HCT116 (cell line): ENCODE data around the gene CCDC172. TPM values are rescaled to one million over a fixed set of nuclear protein-coding genes. Genes with fewer than 3 reads are reported as not detected.
A peak's percentile ranks its signal among the peaks of the same experiment; 100 is the strongest.

Source experiments
- ATAC-seq: fragments of 200-7000 bp; cut with Tn5 transposase; 2 replicates; pipeline ENCODE4 v1.9.1; 2020; ENCODE audit warnings: mild to moderate bottlenecking, moderate library complexity
- BruUV-seq: library from RNA; stranded (reverse); fragments of 400-500 nt; replicated peaks from 2 replicates; lab custom pipeline; 2021; lab: Mats Ljungman, UMichigan
- CTCF ChIA-PET: fragments of 300-600 bp; sonication (Branson Sonifier 250); formaldehyde crosslinking; loops from one replicate; lab custom pipeline; 2021; ENCODE audit warnings: antibody characterized with exemption; lab: Charles Lee
- POLR2A ChIA-PET: fragments of 300-600, 350-600 bp; sonication (Branson Sonifier 250); formaldehyde crosslinking; loops from one replicate; lab custom pipeline; 2021; ENCODE audit warnings: antibody characterized with exemption; lab: Charles Lee
- RAD21 ChIA-PET, 2 experiments: fragments of 300-600 bp; sonication (Branson Sonifier 250); formaldehyde crosslinking; loops; one replicate each; lab custom pipeline; 2023; ENCODE audit warnings: low total read pairs in 2 of 2; ENCODE audit not compliant: uncharacterized antibody in 2 of 2, unreplicated experiment in 2 of 2, low non-redundant PET in 1 of 2; lab: Charles Lee
- DNase-seq: peaks from one replicate; pipeline ENCODE4 v3.0.0-alpha.2; 2010; ENCODE audit warnings: low read depth, low spot score
- H2AFZ ChIP-seq: fragments of 200-600 bp; shearing (Covaris generic), sonication (generic); 2 replicates; pipeline ENCODE4 v1.6.1; 2017; ENCODE audit warnings: low read depth, mixed run types, mixed read lengths, antibody characterized with exemption, low read length; ENCODE audit not compliant: poor library complexity, severe bottlenecking
- H3K27ac ChIP-seq: 2 replicates; pipeline ENCODE4 v1.5.1; 2012; ENCODE audit warnings: low read depth, low read length
- H3K27me3 ChIP-seq: fragments of 200-600 bp; sonication (generic); 2 replicates; pipeline ENCODE4 v1.6.1; 2016; ENCODE audit warnings: mixed run types, low read length, mixed read lengths; ENCODE audit not compliant: insufficient read depth
- H3K36me3 ChIP-seq, 2 experiments: fragments of 200-500 bp in 1 of 2; fragments of 200-600 bp in 1 of 2; sonication (Bioruptor generic) in 1 of 2; sonication (generic) in 1 of 2; 2 replicates each; pipeline versions ENCODE4 v1.5.1 to v1.6.1; 2014 to 2016; ENCODE audit warnings: low read length in 2 of 2, inconsistent platforms in 1 of 2, mixed read lengths in 1 of 2, mixed run types in 1 of 2; ENCODE audit not compliant: insufficient read depth in 2 of 2, control insufficient read depth in 1 of 2
- H3K4me1 ChIP-seq, 2 experiments: fragments of 200-600 bp in 1 of 2; sonication (generic) in 1 of 2; 2 replicates each; pipeline versions ENCODE4 v1.5.1 to v1.6.1; 2012 to 2017; ENCODE audit warnings: low read length in 2 of 2, inconsistent platforms in 1 of 2, mild to moderate bottlenecking in 1 of 2, mixed read lengths in 1 of 2, mixed run types in 1 of 2, moderate library complexity in 1 of 2; ENCODE audit not compliant: insufficient read depth in 2 of 2, control insufficient read depth in 1 of 2
- H3K4me2 ChIP-seq: fragments of 200-600 bp; sonication (generic); 2 replicates; pipeline ENCODE4 v1.6.1; 2017; ENCODE audit warnings: mixed run types, low read length, mixed read lengths
- H3K4me3 ChIP-seq, 2 experiments: fragments of 200-600 bp in 1 of 2; sonication (generic) in 1 of 2; replicated peaks in 1 of 2; 2 replicates each; pipeline ENCODE4 v1.5.1; 2011 to 2016; ENCODE audit warnings: low read length in 2 of 2, control low read depth in 1 of 2, low read depth in 1 of 2, mild to moderate bottlenecking in 1 of 2, mixed read lengths in 1 of 2, mixed run types in 1 of 2
- H3K79me2 ChIP-seq: fragments of 200-600 bp; sonication (generic); 2 replicates; pipeline ENCODE4 v1.6.1; 2017; ENCODE audit warnings: mild to moderate bottlenecking, mixed run types, low read length, moderate library complexity, mixed read lengths; ENCODE audit not compliant: insufficient read depth
- H3K9ac ChIP-seq: fragments of 200-600 bp; sonication (generic); 2 replicates; pipeline ENCODE4 v1.6.1; 2016; ENCODE audit warnings: low read length, mixed read lengths
- H3K9me2 ChIP-seq: fragments of 200-600 bp; sonication (generic), shearing (Covaris generic); 2 replicates; pipeline ENCODE4 v1.6.1; 2017; ENCODE audit warnings: mixed run types, mild to moderate bottlenecking, moderate library complexity; ENCODE audit not compliant: insufficient read depth
- H3K9me3 ChIP-seq, 2 experiments: fragments of 200-500 bp in 1 of 2; fragments of 200-600 bp in 1 of 2; sonication (Bioruptor generic) in 1 of 2; sonication (generic) in 1 of 2; 2 replicates each; pipeline ENCODE4 v1.6.1; 2014 to 2017; ENCODE audit warnings: low read length in 2 of 2, mixed read lengths in 2 of 2, inconsistent platforms in 1 of 2, low read depth in 1 of 2, mild to moderate bottlenecking in 1 of 2, mixed run types in 1 of 2, moderate library complexity in 1 of 2; ENCODE audit not compliant: control insufficient read depth in 1 of 2, insufficient read depth in 1 of 2
- H4K20me1 ChIP-seq: fragments of 200-600 bp; sonication (generic), shearing (Covaris generic); 2 replicates; pipeline ENCODE4 v1.6.1; 2017; ENCODE audit warnings: mixed run types, mild to moderate bottlenecking, moderate library complexity; ENCODE audit not compliant: insufficient read depth
- CBX3 ChIP-seq: IDR thresholded peaks from 2 replicates; pipeline ENCODE4 v1.6.1; 2012; ENCODE audit warnings: low read depth
- EGR1 ChIP-seq: IDR thresholded peaks from 2 replicates; pipeline ENCODE4 v1.6.1; 2012; ENCODE audit warnings: low read depth
- EZH2 ChIP-seq: fragments of 200-600 bp; sonication (generic); IDR thresholded peaks from 2 replicates; pipeline ENCODE4 v1.6.1; 2017; ENCODE audit warnings: antibody characterized with exemption, mixed run types
- EZH2phosphoT487 ChIP-seq: fragments of 200-600 bp; IDR thresholded peaks from 2 replicates; pipeline ENCODE4 v1.6.1; 2018; ENCODE audit warnings: antibody characterized with exemption, borderline replicate concordance
- FOSL1 ChIP-seq: IDR thresholded peaks from 2 replicates; pipeline ENCODE4 v1.6.1; 2012; ENCODE audit warnings: low read depth
- JUND ChIP-seq: IDR thresholded peaks from 2 replicates; pipeline ENCODE4 v1.6.1; 2012
- POLR2A ChIP-seq: IDR thresholded peaks from 2 replicates; pipeline ENCODE4 v1.7.0; 2011; ENCODE audit warnings: borderline replicate concordance; ENCODE audit not compliant: insufficient read depth, insufficient read length; ENCODE audit errors: extremely low read depth
- RAD21 ChIP-seq: IDR thresholded peaks from 2 replicates; pipeline ENCODE4 v1.6.1; 2012; ENCODE audit warnings: low read depth, mild to moderate bottlenecking
- REST ChIP-seq: IDR thresholded peaks from 2 replicates; pipeline ENCODE4 v1.6.1; 2012; ENCODE audit warnings: low read depth
- SIN3A ChIP-seq: IDR thresholded peaks from 2 replicates; pipeline ENCODE4 v1.6.1; 2012; ENCODE audit warnings: low read depth
- SP1 ChIP-seq: IDR thresholded peaks from 2 replicates; pipeline ENCODE4 v1.6.1; 2012; ENCODE audit warnings: low read depth
- ZNF274 ChIP-seq: fragments of 200-500 bp; sonication (Bioruptor generic); IDR thresholded peaks from 2 replicates; pipeline ENCODE4 v1.6.1; 2014; ENCODE audit warnings: mild to moderate bottlenecking, low read depth, low read length, inconsistent platforms
- intact Hi-C: fragments of 100-400 bp; cut with micrococcal nuclease; formaldehyde crosslinking; loops from 2 replicates; pipeline ENCODE4 v1.10.0; 2022
- total RNA-seq: library from RNA; stranded (reverse); gene quantifications from one replicate; pipeline ENCODE4 v1.2.1, GENCODE V29; 2021; ENCODE audit not compliant: unreplicated experiment
- TF ChIP-seq, protein P1 (sequence below): IDR thresholded peaks from 2 replicates; pipeline ENCODE4 v1.6.1; 2012

Gene CCDC172
- total RNA-seq, 1 experiment from 2014 or later, result not detected

DNA sequence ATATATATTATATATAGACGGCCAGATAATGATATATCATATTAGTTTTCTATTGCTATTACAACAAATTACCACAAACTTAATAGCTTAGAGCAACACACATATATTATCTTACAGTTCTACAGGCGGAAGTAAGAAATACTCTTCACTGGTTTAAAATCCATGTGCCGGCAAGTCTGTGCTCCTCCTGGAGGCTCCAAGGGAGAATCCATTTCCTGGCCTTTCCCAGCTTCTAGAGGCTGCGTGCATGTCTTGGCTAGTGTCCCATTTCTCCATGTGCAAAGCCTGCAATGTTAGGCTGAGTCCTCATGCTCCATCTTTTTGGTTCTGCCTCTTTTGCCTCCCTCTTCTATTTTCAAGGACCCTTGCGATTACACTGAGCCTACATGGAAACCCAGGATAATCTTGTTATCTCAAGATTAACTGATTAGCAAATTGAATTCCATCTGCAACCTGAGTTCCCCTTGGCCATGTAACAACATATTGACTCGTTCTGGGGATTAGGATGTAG is 79.5 kb downstream of the CCDC172 start:
- ChIA-PET POLR2A (interaction anchor here (0.6 kb wide), 1 partner anchor 1975 kb away, joined by 3 read pairs; no protein-coding TSS in a partner anchor), CTCF (no interaction called here), RAD21 (no interaction called here)
- Histone ChIP-seq H3K9me2 (no peaks in the 10 kb centered on the region), H3K36me3 (no peaks in the 10 kb centered on the region), H3K9me3 (no peaks in the 10 kb centered on the region), H3K27me3 (peaks cover 62% of the 10 kb centered on the region), H3K4me1 (no peaks in the 10 kb centered on the region), H2AFZ (no peak overlapping the region), H3K79me2 (no peaks in the 10 kb centered on the region), H3K27ac (no peak overlapping the region), H4K20me1 (no peaks in the 10 kb centered on the region), H3K4me3 (no peak overlapping the region), H3K9ac (no peak overlapping the region), H3K4me2 (no peak overlapping the region)
- no TSS peak for BruUV-seq
- intact Hi-C loops, result no loop called here
- ATAC-seq (peak; percentile 62), DNase-seq (no peak)
- no peak for TF ChIP-seq SP1
- TF ChIP-seq, protein P1, sequence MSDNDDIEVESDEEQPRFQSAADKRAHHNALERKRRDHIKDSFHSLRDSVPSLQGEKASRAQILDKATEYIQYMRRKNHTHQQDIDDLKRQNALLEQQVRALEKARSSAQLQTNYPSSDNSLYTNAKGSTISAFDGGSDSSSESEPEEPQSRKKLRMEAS, result no peak
- TF ChIP-seq EZH2phosphoT487, result no peak
- no peak for TF ChIP-seq ZNF274
- no peak for TF ChIP-seq POLR2A
- TF ChIP-seq EZH2, result no peak

- Histone ChIP-seq H3K27me3 (peaks cover 83% of the 10 kb centered on the region), H3K36me3 (no peaks in the 10 kb centered on the region), H3K9me3 (no peaks in the 10 kb centered on the region), H2AFZ (no peak overlapping the region), H3K9me2 (no peaks in the 10 kb centered on the region), H3K4me1 (no peaks in the 10 kb centered on the region), H3K4me3 (no peak overlapping the region), H3K27ac (no peak overlapping the region), H3K9ac (no peak overlapping the region), H3K4me2 (no peak overlapping the region), H3K79me2 (no peaks in the 10 kb centered on the region)
- CTCF ChIA-PET, result no interaction called here
- no TSS peak for BruUV-seq
- POLR2A ChIA-PET, result no interaction called here
- RAD21 ChIA-PET, result no interaction called here
- no peak for ATAC-seq
- no peak for TF ChIP-seq SIN3A
- no peak for TF ChIP-seq ZNF274
- no peak for TF ChIP-seq JUND
- no peak for TF ChIP-seq EGR1
- TF ChIP-seq FOSL1, result no peak
- TF ChIP-seq, protein P1, result no peak
- TF ChIP-seq CBX3, result no peak
- no peak for TF ChIP-seq RAD21
- no peak for TF ChIP-seq REST
- TF ChIP-seq, all 23 proteins: peak for 0
- DNase-seq, result no peak
- no peaks in the 10 kb centered on the region for H4K20me1 ChIP-seq
- intact Hi-C loops, result no loop called here
These were observed 84.5 kb downstream of the CCDC172 start for GRCh38 chr10:116408719-116409118.
